Measurements from ENCODE around the gene PCNX3. TPM values are rescaled to one million over a fixed set of nuclear protein-coding genes. Genes with fewer than 3 reads are reported as not detected.
A peak's percentile ranks its signal among the peaks of the same experiment; 100 is the strongest.

Gene PCNX3
- total RNA-seq = 30.6 and 37.7 TPM in 2 replicates

DNA sequence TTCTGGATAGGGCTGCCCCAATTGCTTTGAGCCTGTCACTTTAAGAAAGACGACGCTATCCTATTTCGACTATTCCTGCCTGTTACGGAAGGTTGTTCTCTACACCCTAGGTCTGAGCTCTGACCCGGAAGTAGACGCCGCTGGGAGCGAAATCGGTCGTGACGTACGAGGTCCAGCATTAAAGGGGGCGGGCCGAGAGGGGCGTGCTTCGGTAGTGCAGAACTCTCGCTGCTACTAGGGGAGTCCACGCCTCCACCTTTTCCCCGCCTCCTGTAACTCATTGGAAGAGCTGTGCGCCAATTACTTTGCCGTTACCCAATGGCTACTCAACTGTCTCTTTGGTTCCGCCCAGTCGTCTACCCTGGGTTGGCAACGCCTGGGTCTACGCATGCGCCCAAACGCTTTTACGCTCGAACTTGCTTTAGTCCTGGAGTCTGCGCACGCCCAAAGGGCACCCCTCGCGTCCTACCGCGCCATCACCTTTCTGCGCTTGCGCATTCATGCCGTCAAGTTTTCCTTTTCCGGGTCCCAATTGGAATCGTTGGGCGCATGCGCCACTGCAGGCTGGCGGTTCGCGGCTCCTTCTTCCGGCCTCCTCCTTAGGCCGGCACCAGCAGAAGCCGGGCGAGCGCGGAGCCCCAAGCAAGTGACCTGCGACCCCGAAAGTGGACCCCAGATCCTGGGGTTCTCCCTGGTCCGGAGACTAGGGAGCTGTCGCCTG, at the start of gene PCNX3:
Gene PCNX3 (plus strand): TSS at position 548 of the 721 bp plus-strand sequence. CDS start 536 bp downstream, outside the sequence.

DNA sequence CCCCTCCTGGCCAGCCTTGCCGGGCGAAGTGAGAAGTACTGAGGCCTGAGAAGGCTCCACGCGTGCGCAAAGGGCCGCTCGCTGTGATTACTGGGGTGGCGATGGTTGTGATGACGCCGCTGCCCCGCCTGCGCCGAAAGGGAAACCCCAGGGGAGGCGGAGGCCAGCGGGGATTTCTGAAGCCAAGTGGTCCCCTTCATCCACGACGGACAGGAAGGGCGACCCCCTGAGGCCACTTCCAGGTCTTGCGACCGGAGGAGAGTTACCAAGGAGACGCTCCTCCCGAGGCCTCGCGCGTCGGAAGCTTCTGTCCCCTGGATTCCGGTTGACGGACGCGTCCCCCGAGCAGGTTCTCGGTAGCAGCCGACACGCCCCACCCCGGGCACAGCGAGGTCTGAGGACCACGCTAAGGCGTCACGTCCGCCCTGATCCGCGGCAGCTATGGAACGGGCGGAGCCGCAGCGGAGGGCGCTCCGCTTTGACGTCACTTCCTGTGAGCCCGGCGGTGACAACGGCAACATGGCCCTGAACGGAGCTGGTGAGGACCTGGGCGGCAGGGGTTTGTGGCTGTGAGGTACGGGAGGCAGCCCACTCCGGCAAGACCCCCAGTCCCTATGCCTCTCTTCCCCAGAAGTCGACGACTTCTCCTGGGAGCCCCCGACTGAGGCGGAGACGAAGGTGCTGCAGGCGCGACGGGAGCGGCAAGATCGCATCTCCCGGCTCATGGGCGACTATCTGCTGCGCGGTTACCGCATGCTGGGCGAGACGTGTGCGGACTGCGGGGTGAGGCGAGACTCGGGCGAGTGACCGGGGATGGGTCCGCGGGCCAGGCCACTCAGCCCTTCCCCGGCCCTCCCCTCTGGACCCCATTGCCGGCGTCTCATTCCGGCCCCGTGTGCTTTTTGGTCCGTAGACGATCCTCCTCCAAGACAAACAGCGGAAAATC, 45.3 kb upstream of the PCNX3 start, which contains the start of gene ZNRD2:
Gene ZNRD2 (plus strand): TSS at position 505 of the 946 bp plus-strand sequence. CDS start 15 bp downstream, at position 520.

DNA sequence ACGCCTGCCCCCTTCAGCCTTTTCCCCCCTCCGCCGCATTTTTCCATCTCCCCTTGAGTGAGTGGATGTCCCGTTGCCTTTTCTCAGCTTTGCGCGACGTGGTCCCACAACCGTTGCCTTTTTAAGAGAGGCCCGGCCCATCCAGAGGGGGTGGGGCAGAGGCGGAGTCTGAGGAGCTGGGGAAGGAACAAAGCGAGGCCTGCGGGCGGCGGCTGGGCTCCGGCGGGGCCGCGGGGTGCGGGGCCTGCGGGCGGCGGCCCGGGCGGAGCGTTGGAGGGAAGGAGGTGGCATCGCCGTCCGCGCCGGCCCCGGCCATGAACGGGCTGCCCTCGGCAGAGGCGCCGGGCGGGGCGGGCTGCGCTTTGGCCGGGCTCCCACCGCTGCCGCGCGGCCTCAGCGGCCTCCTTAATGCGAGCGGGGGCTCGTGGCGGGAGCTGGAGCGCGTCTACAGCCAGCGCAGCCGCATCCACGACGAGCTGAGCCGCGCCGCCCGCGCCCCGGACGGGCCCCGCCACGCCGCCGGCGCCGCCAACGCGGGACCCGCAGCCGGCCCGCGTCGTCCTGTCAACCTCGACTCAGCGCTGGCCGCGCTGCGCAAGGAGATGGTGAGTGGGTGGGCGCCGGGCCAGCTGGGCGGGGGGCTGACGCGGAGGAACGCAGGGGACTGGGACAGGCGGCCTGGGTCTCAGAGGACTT, 43.1 kb upstream of the PCNX3 start, which contains the start of gene FAM89B:
Gene FAM89B (plus strand): TSS at position 183 of the 696 bp plus-strand sequence. CDS start 132 bp downstream, at position 315.

DNA sequence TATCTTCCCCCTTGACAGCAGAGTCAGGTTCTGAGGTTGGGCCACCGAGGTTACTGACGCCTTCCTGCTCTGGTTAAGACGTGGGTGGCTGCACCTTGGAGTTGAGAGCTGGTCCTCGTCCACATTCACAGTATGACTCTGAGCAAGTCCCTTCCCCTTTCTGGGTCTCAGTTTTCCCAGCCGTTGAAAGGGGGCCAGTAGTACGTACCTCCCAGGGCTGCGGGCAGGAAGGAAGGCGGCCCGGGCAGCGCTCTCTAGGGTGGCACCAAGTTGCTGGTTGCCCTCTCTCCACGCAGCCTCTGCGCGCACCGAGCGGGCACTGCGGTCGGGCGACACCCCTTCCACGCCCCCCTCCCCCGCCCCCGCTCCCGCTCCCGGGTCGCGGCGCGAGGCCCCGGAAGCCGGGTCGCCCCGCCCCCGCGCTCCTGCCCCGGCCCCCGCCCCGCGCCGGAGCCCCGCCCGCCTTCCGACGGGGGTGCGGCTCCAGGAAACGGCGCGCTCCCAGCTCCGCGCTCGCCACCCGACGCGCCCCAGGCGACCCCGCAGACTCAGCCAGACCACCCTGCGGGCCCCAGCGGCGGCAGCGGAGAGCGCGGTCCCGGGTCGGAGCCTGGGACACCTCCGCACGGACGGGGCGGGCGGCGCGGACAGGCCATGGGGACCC, 39.9 kb upstream of the PCNX3 start, which contains the start of gene EHBP1L1:
Gene EHBP1L1 (plus strand): TSS at position 486 of the 664 bp plus-strand sequence. CDS start 250 bp downstream, outside the sequence.

DNA sequence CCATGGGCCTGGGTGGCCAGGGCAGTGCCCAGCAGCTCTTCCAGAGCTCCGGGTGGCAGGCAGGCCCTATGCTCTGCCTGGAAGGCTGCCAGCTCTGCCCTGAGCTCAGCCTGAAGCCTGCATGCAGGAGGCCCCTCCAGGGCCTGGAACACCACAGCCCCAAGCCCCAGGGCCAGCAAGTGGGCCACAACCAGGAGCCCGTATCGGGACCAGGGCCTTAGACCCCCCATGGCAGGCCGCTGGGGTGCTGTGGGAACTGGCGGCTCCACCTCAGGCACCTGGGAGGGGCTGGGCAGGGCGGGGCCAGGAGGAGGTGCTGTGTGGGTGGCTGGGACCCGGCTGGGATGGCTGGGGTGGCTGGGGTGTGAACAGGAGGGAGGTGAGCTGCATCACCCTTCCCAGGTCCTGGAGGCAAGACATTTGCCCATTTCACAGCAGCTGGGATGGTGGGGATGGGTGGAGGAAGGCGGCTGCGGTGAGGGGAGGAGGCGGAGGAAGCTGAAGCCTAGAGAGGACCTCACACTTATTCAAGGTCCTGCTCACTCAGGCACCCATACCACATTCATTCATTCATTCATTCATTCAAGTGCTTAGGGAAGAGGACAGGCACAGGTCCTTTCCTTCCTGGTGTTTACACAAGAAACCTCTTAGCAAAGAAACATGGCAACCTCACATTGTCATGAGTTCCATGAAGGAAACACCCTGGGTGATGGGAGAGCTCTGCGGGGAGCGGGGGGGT, 19.9 kb upstream of the PCNX3 start, which contains the start of gene KCNK7:
Gene KCNK7 (minus strand): TSS at position 258 of the 739 bp plus-strand sequence. CDS start 28 bp downstream, at position 230.

DNA sequence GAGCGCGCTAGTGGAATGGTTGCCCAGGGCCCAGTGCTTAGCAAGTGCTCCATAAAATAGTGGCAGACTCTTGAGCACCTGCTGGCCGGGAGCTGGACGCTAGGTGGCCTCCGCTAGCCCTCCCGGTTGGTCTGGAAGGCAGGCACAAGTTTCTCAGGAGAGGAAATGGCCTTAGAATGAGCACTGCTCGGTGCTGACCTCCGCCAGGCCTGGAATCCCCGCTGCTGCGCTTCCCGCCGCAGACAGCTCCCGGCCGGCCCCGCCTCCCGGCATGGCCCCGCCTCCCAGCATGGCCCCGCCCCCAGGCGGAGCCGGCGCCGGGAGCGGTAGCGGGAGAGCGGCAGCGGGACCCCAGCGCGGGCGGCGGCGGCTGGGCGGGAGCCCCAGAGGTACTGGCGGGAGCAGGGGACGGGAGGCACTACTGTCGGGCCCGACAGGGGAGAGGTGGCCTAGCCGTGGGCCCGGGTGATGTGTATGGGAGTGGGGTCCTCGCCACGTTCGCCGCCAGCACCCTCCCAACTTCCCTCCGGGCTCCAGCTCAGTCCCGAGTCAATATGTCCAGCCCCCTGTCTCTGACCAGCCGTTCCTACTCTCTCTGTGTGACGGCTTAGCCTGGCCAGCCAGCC, 22.3 kb downstream of the PCNX3 start, which contains the start of gene SIPA1:
Gene SIPA1 (plus strand): TSS at position 308 of the 626 bp plus-strand sequence. CDS start 2,821 bp downstream, outside the sequence.

DNA sequence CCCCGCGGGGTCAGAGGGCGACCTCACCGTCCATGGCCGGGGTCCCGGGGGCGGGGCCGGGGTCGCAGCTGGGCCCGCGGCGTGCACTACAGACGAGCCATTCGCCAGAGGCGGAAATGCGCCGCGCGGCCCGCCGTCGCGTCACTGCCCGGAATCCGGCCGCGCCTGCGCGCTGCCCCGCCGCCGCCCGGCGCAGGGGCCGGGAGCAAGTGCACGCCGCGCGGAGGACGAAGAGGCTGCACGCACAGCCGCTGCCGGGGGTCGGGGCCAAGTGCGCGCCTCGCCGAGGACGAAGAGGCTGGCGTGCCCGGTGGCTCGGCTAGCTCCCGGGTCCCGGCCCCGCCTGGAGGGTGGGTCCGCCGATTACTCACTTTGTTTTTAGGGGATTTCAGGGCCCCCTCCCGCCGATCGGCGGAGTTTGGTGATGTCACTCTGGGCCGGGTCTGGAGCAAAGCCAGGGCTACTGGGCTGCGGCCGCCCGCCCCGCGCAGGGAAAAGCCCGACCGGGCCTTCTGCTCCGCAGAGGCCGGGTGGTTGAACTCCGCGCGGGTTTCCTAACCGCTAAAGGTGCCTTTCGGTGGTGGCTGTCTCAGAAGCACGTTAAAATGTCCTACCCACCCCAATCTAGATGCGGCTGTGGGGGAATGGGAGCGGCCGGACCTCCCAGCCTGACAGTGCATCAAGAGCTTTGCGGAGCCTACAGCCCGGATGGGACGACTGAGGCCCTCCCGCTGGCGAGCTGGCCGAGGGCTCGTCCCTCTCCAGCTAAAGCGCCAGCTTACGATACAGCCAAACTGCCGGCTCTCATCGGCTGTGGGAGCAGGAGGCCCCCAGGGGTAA, 47.4 kb downstream of the PCNX3 start, which contains the start of gene RELA:
Gene RELA (minus strand): TSS at position 118 of the 840 bp plus-strand sequence. CDS start 84 bp downstream, at position 34.

Small RNA genes lying within 50 kb of the gene (small RNA-seq; reads per million reads assigned to genes)
- gene MIR4489 = 0.91 reads per million, percentile 15 among the genes with 10 or more reads in this experiment
- gene MIR4690 = not detected

Other genes starting within 250 kb of the PCNX3 start
- 1.6 and 2.1 TPM in 2 replicates for gene SLC25A45, start 233.1 kb upstream of the PCNX3 start, total RNA-seq
- gene FRMD8, start 229.1 kb upstream of the PCNX3 start, total RNA-seq = 75.7 and 81.5 TPM in 2 replicates
- gene NEAT1, start 193.0 kb upstream of the PCNX3 start, total RNA-seq = 374 and 513 TPM in 2 replicates
- gene MALAT1, start 116.7 kb upstream of the PCNX3 start, total RNA-seq = 8,473 and 10,964 TPM in 2 replicates
- gene SCYL1, start 90.7 kb upstream of the PCNX3 start, total RNA-seq = 62.0 and 67.9 TPM in 2 replicates
- 20.5 and 26.1 TPM in 2 replicates for gene LTBP3, start 57.4 kb upstream of the PCNX3 start, total RNA-seq
- gene ZNRD2, start 45.3 kb upstream of the PCNX3 start, total RNA-seq = 45.3 and 55.4 TPM in 2 replicates
- gene FAM89B, start 43.2 kb upstream of the PCNX3 start, total RNA-seq = 12.6 and 15.7 TPM in 2 replicates
- 21.0 and 27.2 TPM in 2 replicates for gene EHBP1L1, start 39.7 kb upstream of the PCNX3 start, total RNA-seq
- gene KCNK7, start 20.0 kb upstream of the PCNX3 start, total RNA-seq = 0.14 and 0.40 TPM in 2 replicates
- gene MAP3K11, start 1.6 kb upstream of the PCNX3 start, total RNA-seq = 92.1 and 93.2 TPM in 2 replicates
- 36.4 and 56.9 TPM in 2 replicates for gene SIPA1, start 22.3 kb downstream of the PCNX3 start, total RNA-seq
- gene RELA, start 47.1 kb downstream of the PCNX3 start, total RNA-seq = 48.1 and 53.8 TPM in 2 replicates
- 28.1 and 31.3 TPM in 2 replicates for gene KAT5, start 96.5 kb downstream of the PCNX3 start, total RNA-seq
- 46.4 and 60.7 TPM in 2 replicates for gene RNASEH2C, start 105.0 kb downstream of the PCNX3 start, total RNA-seq
- 12.8 and 17.4 TPM in 2 replicates for gene AP5B1, start 165.2 kb downstream of the PCNX3 start, total RNA-seq
- gene OVOL1, start 171.3 kb downstream of the PCNX3 start, total RNA-seq = not detected in 2 replicates
- gene SNX32, start 218.2 kb downstream of the PCNX3 start, total RNA-seq = 0.13 and 0.86 TPM in 2 replicates
- 1,176 and 1,575 TPM in 2 replicates for gene CFL1, start 242.4 kb downstream of the PCNX3 start, total RNA-seq
- 46.9 and 49.3 TPM in 2 replicates for gene MUS81, start 244.7 kb downstream of the PCNX3 start, total RNA-seq